K562 (cell line): ENCODE measurements around the gene PGAP2. TPM values are rescaled to one million over a fixed set of nuclear protein-coding genes. Genes with fewer than 3 reads are reported as not detected.
A peak's percentile ranks its signal among the peaks of the same experiment; 100 is the strongest.

Experiments used
- ASH1L ChIP-seq: fragments of 450-650 bp; IDR thresholded peaks from 2 replicates; pipeline ENCODE4 v1.6.1; 2018; ENCODE audit warnings: borderline replicate concordance, mild to moderate bottlenecking, low read depth; ENCODE audit not compliant: partially characterized antibody
- BDP1 ChIP-seq: IDR thresholded peaks from 3 replicates; pipeline ENCODE4 v1.6.1; 2011; ENCODE audit not compliant: insufficient read length, insufficient read depth
- BMI1 ChIP-seq: fragments of 150-350 bp; IDR thresholded peaks from 2 replicates; pipeline ENCODE4 v1.6.1; 2014; ENCODE audit warnings: low read length
- CBX2 ChIP-seq: fragments of 200-600 bp; sonication (generic); IDR thresholded peaks from one replicate; pipeline ENCODE4 v1.6.1; 2012; ENCODE audit warnings: mild to moderate bottlenecking, low read length, inconsistent platforms; ENCODE audit not compliant: insufficient read depth, poor library complexity, severe bottlenecking
- CBX8 ChIP-seq: fragments of 200-600 bp; sonication (generic); IDR thresholded peaks from 2 replicates; pipeline ENCODE4 v1.6.1; 2012; ENCODE audit warnings: borderline replicate concordance, mixed run types, low read depth, mild to moderate bottlenecking, moderate library complexity, mixed read lengths, low read length, control low read depth, inconsistent platforms; ENCODE audit not compliant: poor library complexity, severe bottlenecking; ENCODE audit errors: extremely low read depth
- E2F3 ChIP-seq: fragments of 250-450 bp; sonication (Bioruptor Pico); IDR thresholded peaks from 2 replicates; pipeline ENCODE4 v1.4.0; 2020; ENCODE audit warnings: mild to moderate bottlenecking
- E2F5 ChIP-seq: sonication (generic); formaldehyde crosslinking; IDR thresholded peaks from 2 replicates; pipeline ENCODE4 v1.8.0; 2022; ENCODE audit warnings: mild to moderate bottlenecking, missing genetic modification reagents
- E2F6 ChIP-seq, 2 experiments: IDR thresholded peaks; 2 replicates each; pipeline ENCODE4 v1.6.1; 2011; ENCODE audit warnings: borderline replicate concordance in 1 of 2, control low read depth in 1 of 2, low read depth in 1 of 2, low read length in 1 of 2, mild to moderate bottlenecking in 1 of 2, mixed read lengths in 1 of 2, moderate library complexity in 1 of 2; ENCODE audit not compliant: insufficient read depth in 1 of 2, insufficient read length in 1 of 2, poor library complexity in 1 of 2, severe bottlenecking in 1 of 2; ENCODE audit errors: extremely low read depth in 1 of 2
- FUS ChIP-seq: fragments of 200-400 bp; formaldehyde crosslinking; optimal IDR thresholded peaks from 2 replicates; pipeline ENCODE3; 2017; ENCODE audit warnings: low read depth, low read length
- HCFC1 ChIP-seq: IDR thresholded peaks from 2 replicates; pipeline ENCODE4 v1.6.1; 2012; ENCODE audit warnings: low read depth, low read length, improper control_type of control experiment
- HDAC3 ChIP-seq: fragments of 450-650 bp; IDR thresholded peaks from 2 replicates; pipeline ENCODE4 v1.6.1; 2018; ENCODE audit warnings: borderline replicate concordance, mild to moderate bottlenecking, moderate library complexity; ENCODE audit not compliant: partially characterized antibody
- HDGF ChIP-seq: fragments of 450-650 bp; IDR thresholded peaks from 2 replicates; pipeline ENCODE4 v1.6.1; 2016
- KDM4B ChIP-seq, 2 experiments: fragments of 450-650 bp in 1 of 2; sonication (generic) in 1 of 2; IDR thresholded peaks; 2 replicates each; pipeline ENCODE4 v1.6.1; 2016 to 2017; ENCODE audit warnings: borderline replicate concordance in 2 of 2, antibody characterized with exemption in 1 of 2, low read depth in 1 of 2, mild to moderate bottlenecking in 1 of 2
- L3MBTL2 ChIP-seq: fragments of 450-650 bp; IDR thresholded peaks from 2 replicates; pipeline ENCODE4 v1.6.1; 2016; ENCODE audit warnings: mild to moderate bottlenecking, moderate library complexity
- MEIS2 ChIP-seq: fragments of 450-650 bp; IDR thresholded peaks from 2 replicates; pipeline ENCODE4 v1.6.1; 2014; ENCODE audit warnings: mild to moderate bottlenecking; ENCODE audit not compliant: partially characterized antibody
- NCOA4 ChIP-seq: fragments of 450-650 bp; IDR thresholded peaks from 2 replicates; pipeline ENCODE4 v1.6.1; 2018; ENCODE audit warnings: mild to moderate bottlenecking; ENCODE audit not compliant: partially characterized antibody
- NR1H2 ChIP-seq: sonication (generic); formaldehyde crosslinking; IDR thresholded peaks from 2 replicates; pipeline ENCODE4 v1.4.0; 2020; ENCODE audit warnings: mild to moderate bottlenecking, missing genetic modification reagents
- RB1 ChIP-seq: fragments of 450-650 bp; IDR thresholded peaks from 2 replicates; pipeline ENCODE4 v1.6.1; 2017; ENCODE audit warnings: low read depth, mild to moderate bottlenecking
- SREBF1 ChIP-seq: fragments of 150-350 bp; IDR thresholded peaks from 2 replicates; pipeline ENCODE4 v1.6.1; 2014; ENCODE audit warnings: antibody characterized with exemption, low read depth, low read length, borderline replicate concordance
- THAP7 ChIP-seq: fragments of 250-450 bp; sonication (Bioruptor Pico); IDR thresholded peaks from 2 replicates; pipeline ENCODE4 v1.5.0; 2021
- TSC22D4 ChIP-seq: fragments of 450-650 bp; IDR thresholded peaks from 2 replicates; pipeline ENCODE4 v1.6.1; 2016; ENCODE audit warnings: missing genetic modification characterization, missing biosample characterization, control low read depth
- XRCC3 ChIP-seq: fragments of 450-650 bp; IDR thresholded peaks from 2 replicates; pipeline ENCODE4 v1.6.1; 2017; ENCODE audit warnings: mild to moderate bottlenecking, moderate library complexity
- ZKSCAN3 ChIP-seq: fragments of 250-450 bp; sonication (Bioruptor Pico); IDR thresholded peaks from 2 replicates; pipeline ENCODE4 v1.4.0; 2020
- ZNF174 ChIP-seq: fragments of 250-450 bp; sonication (Bioruptor Pico); IDR thresholded peaks from 2 replicates; pipeline ENCODE4 v1.4.0; 2020; ENCODE audit warnings: mild to moderate bottlenecking
- ZNF324 ChIP-seq: fragments of 250-450 bp; sonication (Bioruptor Pico); IDR thresholded peaks from 2 replicates; pipeline ENCODE4 v1.4.0; 2020; ENCODE audit warnings: mild to moderate bottlenecking
- ZNF445 ChIP-seq: fragments of 250-450 bp; sonication (Bioruptor Pico); IDR thresholded peaks from 2 replicates; pipeline ENCODE4 v1.4.0; 2020; ENCODE audit warnings: low read depth, mild to moderate bottlenecking, moderate library complexity
- ZNF79 ChIP-seq: fragments of 250-450 bp; sonication (Bioruptor Pico); IDR thresholded peaks from 2 replicates; pipeline ENCODE4 v1.4.0; 2020; ENCODE audit warnings: low read depth, mild to moderate bottlenecking, moderate library complexity
- polyA plus RNA-seq, 8 experiments: library from polyadenylated mRNA; depleted of rRNA in 4 of 8; stranded (reverse) in 5 of 8; unstranded in 3 of 8; fragments of >200 nt; fragmentation: Nextera tagmentation in 2 of 8; fragmentation: Illumina TruSeq in 1 of 8; extraction: Ambion mirVana in 2 of 8; extraction: Trizol in 1 of 8; gene quantifications; 2 replicates each; pipeline versions ENCODE4 v1.2.1 to v1.2.3, GENCODE V29; 2011 to 2014; ENCODE audit warnings: inconsistent platforms in 1 of 8, missing spikeins in 1 of 8
- total RNA-seq, 7 experiments: library from RNA; depleted of rRNA in 6 of 7; stranded (reverse); fragments of >200 nt in 6 of 7; fragmentation: Illumina TruSeq in 2 of 7; extraction: Trizol in 2 of 7; gene quantifications; 2 replicates each; pipeline versions ENCODE4 v1.2.1 to v1.2.3, GENCODE V29; 2011 to 2021; ENCODE audit warnings: low replicate concordance in 1 of 7

PGAP2 gene
- total and polyA plus RNA-seq, 9 of the 15 experiments (the other 6 are each of a cell fraction or from before 2014, with no cell fraction given): 17.9 to 47.2 (median 33.7) TPM

- no peak for TF ChIP-seq TSC22D4 (tag)
- no peak for TF ChIP-seq FUS
- TF ChIP-seq CBX8: no peak
- 0 out of 2 replicates have a peak, but pooled peaks have one; percentile 14 for TF ChIP-seq NR1H2
- TF ChIP-seq RB1: 0 out of 2 replicates have a peak, but pooled peaks have one; percentile 20
- no peak for TF ChIP-seq NCOA4
- no peak for TF ChIP-seq BMI1
- no peak for TF ChIP-seq ZNF324 (CRISPR knock-in tag)
- TF ChIP-seq THAP7 (CRISPR knock-in tag): no peak
- TF ChIP-seq MEIS2: peak; percentile 98
- peak; percentile 68 for TF ChIP-seq HDAC3
- TF ChIP-seq E2F5 (CRISPR knock-in tag): no peak
- no peak for TF ChIP-seq BDP1
- peak; percentile 41; the same call in 1 of the 2 replicates for TF ChIP-seq L3MBTL2
- TF ChIP-seq SREBF1: no peak
- TF ChIP-seq KDM4B (IDR thresholded peaks at IDR 0.05; ENCODE audit: borderline replicate concordance in 2 of 2, low read depth in 1 of 2): peak in 1 of 2 experiments; percentile 93; a peak in 1 of 4 replicates
- TF ChIP-seq E2F3 (CRISPR knock-in tag): no peak
- no peak for TF ChIP-seq CBX2
- TF ChIP-seq HCFC1: peak; percentile 28; the same call in 1 of the 2 replicates
- TF ChIP-seq E2F6 (IDR thresholded peaks at IDR 0.05; ENCODE audit: borderline replicate concordance in 1 of 2, extremely low read depth in 1 of 2, insufficient read depth in 1 of 2, insufficient read length in 1 of 2, low read depth in 1 of 2, low read length in 1 of 2, poor library complexity in 1 of 2, severe bottlenecking in 1 of 2): peak in 1 of 2 experiments; percentile 28
- TF ChIP-seq ASH1L: no peak
- TF ChIP-seq ZKSCAN3 (CRISPR knock-in tag): no peak
- no peak for TF ChIP-seq XRCC3
- TF ChIP-seq HDGF: peak; percentile 73; the same call in 1 of the 2 replicates
- no peak for TF ChIP-seq ZNF445 (CRISPR knock-in tag)
- TF ChIP-seq ZNF174 (CRISPR knock-in tag): no peak
- TF ChIP-seq ZNF79 (CRISPR knock-in tag): no peak
Measured at GRCh38 chr11:3834664-3835461, 26.5 kb downstream of the PGAP2 start (continued).
